HCT116 (cell line): ENCODE measurements around the gene ANXA4. TPM values are rescaled to one million over a fixed set of nuclear protein-coding genes. Genes with fewer than 3 reads are reported as not detected.

ENCODE experiments used
- ATAC-seq: fragments of 200-7000 bp; cut with Tn5 transposase; 2 replicates; pipeline ENCODE4 v1.9.1; 2020; ENCODE audit warnings: mild to moderate bottlenecking, moderate library complexity
- BruUV-seq: library from RNA; stranded (reverse); fragments of 400-500 nt; replicated peaks from 2 replicates; lab custom pipeline; 2021; lab: Mats Ljungman, UMichigan
- CTCF ChIA-PET: fragments of 300-600 bp; sonication (Branson Sonifier 250); formaldehyde crosslinking; loops from one replicate; lab custom pipeline; 2021; ENCODE audit warnings: antibody characterized with exemption; lab: Charles Lee
- POLR2A ChIA-PET: fragments of 300-600, 350-600 bp; sonication (Branson Sonifier 250); formaldehyde crosslinking; loops from one replicate; lab custom pipeline; 2021; ENCODE audit warnings: antibody characterized with exemption; lab: Charles Lee
- RAD21 ChIA-PET, 2 experiments: fragments of 300-600 bp; sonication (Branson Sonifier 250); formaldehyde crosslinking; loops; one replicate each; lab custom pipeline; 2023; ENCODE audit warnings: low total read pairs in 2 of 2; ENCODE audit not compliant: uncharacterized antibody in 2 of 2, unreplicated experiment in 2 of 2, low non-redundant PET in 1 of 2; lab: Charles Lee
- DNase-seq: peaks from one replicate; pipeline ENCODE4 v3.0.0-alpha.2; 2010; ENCODE audit warnings: low read depth, low spot score
- H2AFZ ChIP-seq: fragments of 200-600 bp; shearing (Covaris generic), sonication (generic); 2 replicates; pipeline ENCODE4 v1.6.1; 2017; ENCODE audit warnings: low read depth, mixed run types, mixed read lengths, antibody characterized with exemption, low read length; ENCODE audit not compliant: poor library complexity, severe bottlenecking
- H3K27ac ChIP-seq: 2 replicates; pipeline ENCODE4 v1.5.1; 2012; ENCODE audit warnings: low read depth, low read length
- H3K27me3 ChIP-seq: fragments of 200-600 bp; sonication (generic); 2 replicates; pipeline ENCODE4 v1.6.1; 2016; ENCODE audit warnings: mixed run types, low read length, mixed read lengths; ENCODE audit not compliant: insufficient read depth
- H3K36me3 ChIP-seq, 2 experiments: fragments of 200-500 bp in 1 of 2; fragments of 200-600 bp in 1 of 2; sonication (Bioruptor generic) in 1 of 2; sonication (generic) in 1 of 2; 2 replicates each; pipeline versions ENCODE4 v1.5.1 to v1.6.1; 2014 to 2016; ENCODE audit warnings: low read length in 2 of 2, inconsistent platforms in 1 of 2, mixed read lengths in 1 of 2, mixed run types in 1 of 2; ENCODE audit not compliant: insufficient read depth in 2 of 2, control insufficient read depth in 1 of 2
- H3K4me1 ChIP-seq, 2 experiments: fragments of 200-600 bp in 1 of 2; sonication (generic) in 1 of 2; 2 replicates each; pipeline versions ENCODE4 v1.5.1 to v1.6.1; 2012 to 2017; ENCODE audit warnings: low read length in 2 of 2, inconsistent platforms in 1 of 2, mild to moderate bottlenecking in 1 of 2, mixed read lengths in 1 of 2, mixed run types in 1 of 2, moderate library complexity in 1 of 2; ENCODE audit not compliant: insufficient read depth in 2 of 2, control insufficient read depth in 1 of 2
- H3K4me2 ChIP-seq: fragments of 200-600 bp; sonication (generic); 2 replicates; pipeline ENCODE4 v1.6.1; 2017; ENCODE audit warnings: mixed run types, low read length, mixed read lengths
- H3K4me3 ChIP-seq, 2 experiments: fragments of 200-600 bp in 1 of 2; sonication (generic) in 1 of 2; replicated peaks in 1 of 2; 2 replicates each; pipeline ENCODE4 v1.5.1; 2011 to 2016; ENCODE audit warnings: low read length in 2 of 2, control low read depth in 1 of 2, low read depth in 1 of 2, mild to moderate bottlenecking in 1 of 2, mixed read lengths in 1 of 2, mixed run types in 1 of 2
- H3K79me2 ChIP-seq: fragments of 200-600 bp; sonication (generic); 2 replicates; pipeline ENCODE4 v1.6.1; 2017; ENCODE audit warnings: mild to moderate bottlenecking, mixed run types, low read length, moderate library complexity, mixed read lengths; ENCODE audit not compliant: insufficient read depth
- H3K9ac ChIP-seq: fragments of 200-600 bp; sonication (generic); 2 replicates; pipeline ENCODE4 v1.6.1; 2016; ENCODE audit warnings: low read length, mixed read lengths
- H3K9me2 ChIP-seq: fragments of 200-600 bp; sonication (generic), shearing (Covaris generic); 2 replicates; pipeline ENCODE4 v1.6.1; 2017; ENCODE audit warnings: mixed run types, mild to moderate bottlenecking, moderate library complexity; ENCODE audit not compliant: insufficient read depth
- H3K9me3 ChIP-seq, 2 experiments: fragments of 200-500 bp in 1 of 2; fragments of 200-600 bp in 1 of 2; sonication (Bioruptor generic) in 1 of 2; sonication (generic) in 1 of 2; 2 replicates each; pipeline ENCODE4 v1.6.1; 2014 to 2017; ENCODE audit warnings: low read length in 2 of 2, mixed read lengths in 2 of 2, inconsistent platforms in 1 of 2, low read depth in 1 of 2, mild to moderate bottlenecking in 1 of 2, mixed run types in 1 of 2, moderate library complexity in 1 of 2; ENCODE audit not compliant: control insufficient read depth in 1 of 2, insufficient read depth in 1 of 2
- H4K20me1 ChIP-seq: fragments of 200-600 bp; sonication (generic), shearing (Covaris generic); 2 replicates; pipeline ENCODE4 v1.6.1; 2017; ENCODE audit warnings: mixed run types, mild to moderate bottlenecking, moderate library complexity; ENCODE audit not compliant: insufficient read depth
- ATF3 ChIP-seq: IDR thresholded peaks from 2 replicates; pipeline ENCODE4 v1.6.1; 2012
- CEBPB ChIP-seq: IDR thresholded peaks from 2 replicates; pipeline ENCODE4 v1.6.1; 2012; ENCODE audit warnings: low read depth
- EGR1 ChIP-seq: IDR thresholded peaks from 2 replicates; pipeline ENCODE4 v1.6.1; 2012; ENCODE audit warnings: low read depth
- ELF1 ChIP-seq: IDR thresholded peaks from 2 replicates; pipeline ENCODE4 v1.6.1; 2012; ENCODE audit warnings: low read depth, borderline replicate concordance
- RAD21 ChIP-seq: IDR thresholded peaks from 2 replicates; pipeline ENCODE4 v1.6.1; 2012; ENCODE audit warnings: low read depth, mild to moderate bottlenecking
- REST ChIP-seq: IDR thresholded peaks from 2 replicates; pipeline ENCODE4 v1.6.1; 2012; ENCODE audit warnings: low read depth
- TCF7L2 ChIP-seq: IDR thresholded peaks from 2 replicates; pipeline ENCODE4 v1.7.0; 2011; ENCODE audit warnings: borderline replicate concordance, inconsistent platforms; ENCODE audit not compliant: insufficient read depth, insufficient read length; ENCODE audit errors: extremely low read depth
- ZBTB33 ChIP-seq: IDR thresholded peaks from 2 replicates; pipeline ENCODE4 v1.6.1; 2011; ENCODE audit warnings: mild to moderate bottlenecking, low read length, moderate library complexity; ENCODE audit not compliant: insufficient replicate concordance; ENCODE audit errors: extremely low read depth
- ZFX ChIP-seq: fragments of 450-650 bp; IDR thresholded peaks from 2 replicates; pipeline ENCODE4 v1.6.1; 2017
- intact Hi-C: fragments of 100-400 bp; cut with micrococcal nuclease; formaldehyde crosslinking; loops from 2 replicates; pipeline ENCODE4 v1.10.0; 2022
- total RNA-seq: library from RNA; stranded (reverse); gene quantifications from one replicate; pipeline ENCODE4 v1.2.1, GENCODE V29; 2021; ENCODE audit not compliant: unreplicated experiment

Gene ANXA4
- total RNA-seq, 1 experiment from 2014 or later = 64.6 TPM

- Histone ChIP-seq H3K27ac (no peak overlapping the region), H4K20me1 (no peaks in the 10 kb centered on the region), H3K9ac (no peak overlapping the region), H2AFZ (no peak overlapping the region), H3K27me3 (no peaks in the 10 kb centered on the region), H3K9me2 (no peaks in the 10 kb centered on the region), H3K4me1 (no peaks in the 10 kb centered on the region), H3K4me2 (no peak overlapping the region), H3K79me2 (no peaks in the 10 kb centered on the region), H3K9me3 (no peaks in the 10 kb centered on the region), H3K36me3 (peaks cover 4 to 5% of the 10 kb centered on the region in 2 experiments; a peak in 3 of 4 replicates), H3K4me3 (no peak overlapping the region)
- TF ChIP-seq ZBTB33 (no peak), RAD21 (no peak), ELF1 (no peak), ZFX (no peak), REST (no peak), CEBPB (no peak), TCF7L2 (no peak), EGR1 (no peak), ATF3 (no peak)
- BruUV-seq = no TSS peak
- POLR2A ChIA-PET = no interaction called here
- CTCF ChIA-PET = interaction anchor here (8.8 kb wide), 1 partner anchor 86 kb away, joined by 243 read pairs; no protein-coding TSS in a partner anchor
- no peak for DNase-seq
- intact Hi-C loops = no loop called here
- RAD21 ChIA-PET = no interaction called here
- no peak for ATAC-seq
These were observed 69.1 kb downstream of the ANXA4 start for GRCh38 chr2:69811018-69811417.
